ENCODE measurements around the gene FASTKD3. TPM values are rescaled to one million over a fixed set of nuclear protein-coding genes. Genes with fewer than 3 reads are reported as not detected.

The FASTKD3 gene
- total RNA-seq, 2 experiments from 2014 or later = 12.9 to 15.1 TPM

- Histone ChIP-seq H3K27ac (ENCODE audit: low read depth, low read length, poor library complexity, severe bottlenecking) (no peak overlapping the region), H3K4me2 (ENCODE audit: low read length) (peak overlapping the region; percentile 90), H2AFZ (ENCODE audit: low read length) (no peak overlapping the region), H4K20me1 (ENCODE audit: insufficient read depth, low read length) (peaks cover 27% of the 10 kb centered on the region), H3K4me3 (ENCODE audit: low read depth, low read length, poor library complexity, severe bottlenecking) (peak overlapping the region; percentile 97), H3K9me2 (ENCODE audit: insufficient read depth, low read length) (no peaks in the 10 kb centered on the region), H3K79me2 (ENCODE audit: insufficient read depth, low read depth, low read length) (peaks cover 70% of the 10 kb centered on the region), H3K9me3 (ENCODE audit: low read length) (no peaks in the 10 kb centered on the region), H3K4me1 (ENCODE audit: insufficient read depth, low read length, poor library complexity, severe bottlenecking) (peaks cover 47% of the 10 kb centered on the region), H3K36me3 (ENCODE audit: insufficient read depth, low read length) (peaks cover 60% of the 10 kb centered on the region)
- intact Hi-C loops (cut with micrococcal nuclease; ENCODE audit: unreplicated experiment) = no loop called here
- CTCF ChIA-PET (ENCODE audit: unreplicated experiment) = interaction anchor here (1.5 kb wide), 1 partner anchor 19 kb away, joined by 4 read pairs; no protein-coding TSS in a partner anchor
- no TSS peak for BruUV-seq (replicated peaks)
- no peak for TF ChIP-seq EZH2phosphoT487 (IDR thresholded peaks at IDR 0.05; ENCODE audit: borderline replicate concordance, low read depth, low read length)
- no peak for TF ChIP-seq CTCF (conservative IDR thresholded peaks at IDR 0.05; ENCODE audit: low read length)
- POLR2A ChIA-PET = interaction anchor here (1.4 to 3.6 kb wide), 3 partner anchors 9 to 29 kb away, joined by 3 to 15 read pairs (median 7); no protein-coding TSS in a partner anchor
- no peak for DNase-seq (ENCODE audit: low spot score)
Measured at GRCh38 chr5:7867260-7867659, 1.6 kb downstream of the FASTKD3 start.

- Histone ChIP-seq H3K9me2 (ENCODE audit: insufficient read depth, low read length) (no peaks in the 10 kb centered on the region), H3K9me3 (ENCODE audit: low read length) (no peaks in the 10 kb centered on the region), H4K20me1 (ENCODE audit: insufficient read depth, low read length) (peaks cover 16% of the 10 kb centered on the region), H3K4me1 (ENCODE audit: insufficient read depth, low read length, poor library complexity, severe bottlenecking) (peaks cover 36% of the 10 kb centered on the region), H3K27ac (ENCODE audit: low read depth, low read length, poor library complexity, severe bottlenecking) (no peak overlapping the region), H3K79me2 (ENCODE audit: insufficient read depth, low read depth, low read length) (peaks cover 59% of the 10 kb centered on the region), H3K4me3 (ENCODE audit: low read depth, low read length, poor library complexity, severe bottlenecking) (no peak overlapping the region), H2AFZ (ENCODE audit: low read length) (no peak overlapping the region), H3K36me3 (ENCODE audit: insufficient read depth, low read length) (peaks cover 60% of the 10 kb centered on the region), H3K4me2 (ENCODE audit: low read length) (peak overlapping the region; percentile 7; the same call in 1 of the 2 replicates)
- DNase-seq (ENCODE audit: low spot score) = no peak
- no peak for TF ChIP-seq CTCF (conservative IDR thresholded peaks at IDR 0.05; ENCODE audit: low read length)
- TF ChIP-seq EZH2phosphoT487 (IDR thresholded peaks at IDR 0.05; ENCODE audit: borderline replicate concordance, low read depth, low read length) = no peak
- intact Hi-C loops (cut with micrococcal nuclease; ENCODE audit: unreplicated experiment) = no loop called here
- ChIA-PET CTCF (ENCODE audit: unreplicated experiment) (no interaction called here), POLR2A (interaction anchor here (0.9 kb wide), 1 partner anchor 8 kb away, joined by 4 read pairs; no protein-coding TSS in a partner anchor)
- no TSS peak for BruUV-seq (replicated peaks)
Measured at GRCh38 chr5:7866196-7866595, 2.6 kb downstream of the FASTKD3 start.

GRCh38 chr5:7857926-7858632, 10.8 kb downstream of the FASTKD3 start:
- Histone ChIP-seq H3K4me2 (ENCODE audit: low read length) (no peak overlapping the region), H3K27ac (ENCODE audit: low read depth, low read length, poor library complexity, severe bottlenecking) (no peak overlapping the region), H4K20me1 (ENCODE audit: insufficient read depth, low read length) (no peaks in the 10 kb centered on the region), H3K36me3 (ENCODE audit: insufficient read depth, low read length) (peaks cover 60% of the 10 kb centered on the region), H3K4me1 (ENCODE audit: insufficient read depth, low read length, poor library complexity, severe bottlenecking) (no peaks in the 10 kb centered on the region), H2AFZ (ENCODE audit: low read length) (no peak overlapping the region), H3K4me3 (ENCODE audit: low read depth, low read length, poor library complexity, severe bottlenecking) (no peak overlapping the region), H3K9me2 (ENCODE audit: insufficient read depth, low read length) (no peaks in the 10 kb centered on the region), H3K9me3 (ENCODE audit: low read length) (no peaks in the 10 kb centered on the region), H3K79me2 (ENCODE audit: insufficient read depth, low read depth, low read length) (no peaks in the 10 kb centered on the region)
- intact Hi-C loops (cut with micrococcal nuclease; ENCODE audit: unreplicated experiment) = no loop called here
- ChIA-PET CTCF (ENCODE audit: unreplicated experiment) (no interaction called here), POLR2A (interaction anchor here (0.6 to 1.7 kb wide), 3 partner anchors 8 to 15 kb away, joined by 4 to 7 read pairs (median 4); partner anchors contain the start of genes FASTKD3 and MTRR)
- DNase-seq (ENCODE audit: low spot score) = no peak
- TF ChIP-seq CTCF (conservative IDR thresholded peaks at IDR 0.05; ENCODE audit: low read length) (no peak), EZH2phosphoT487 (IDR thresholded peaks at IDR 0.05; ENCODE audit: borderline replicate concordance, low read depth, low read length) (no peak)
- no TSS peak for BruUV-seq (replicated peaks)

Data from OCI-LY7 (cell line).